H1 (cell line): Measurements from ENCODE around the gene WDR81. TPM values are rescaled to one million over a fixed set of nuclear protein-coding genes. Genes with fewer than 3 reads are reported as not detected.

Experiments used
- EP300 ChIP-seq, 2 experiments: IDR thresholded peaks; 1 replicate in 1 of 2; 2 replicates in 1 of 2; pipeline ENCODE4 v1.6.1; 2011 to 2012; ENCODE audit warnings: low read depth in 2 of 2, low read length in 2 of 2, mild to moderate bottlenecking in 2 of 2, borderline replicate concordance in 1 of 2, inconsistent platforms in 1 of 2, moderate library complexity in 1 of 2
- KDM1A ChIP-seq: fragments of 200-600, 300-600 bp; sonication (generic); IDR thresholded peaks from 2 replicates; pipeline ENCODE4 v1.7.1; 2016; ENCODE audit warnings: mild to moderate bottlenecking, low read length, borderline replicate concordance
- PHF8 ChIP-seq: fragments of 200-600 bp; sonication (generic); conservative IDR thresholded peaks from 2 replicates; pipeline ENCODE4 v1.7.1; 2012; ENCODE audit warnings: low read depth, mild to moderate bottlenecking, inconsistent platforms, low read length, moderate library complexity
- POLR2AphosphoS5 ChIP-seq: IDR thresholded peaks from 2 replicates; pipeline ENCODE4 v1.6.1; 2011; ENCODE audit warnings: low read depth, low read length
- polyA plus RNA-seq, 7 experiments: library from polyadenylated mRNA; depleted of rRNA in 3 of 7; stranded (reverse) in 5 of 7; unstranded in 2 of 7; fragments of >200 nt in 5 of 7; fragments of 200-250 nt in 2 of 7; gene quantifications; 1 replicate in 5 of 7; 2 replicates in 1 of 7; 4 replicates in 1 of 7; pipeline versions ENCODE4 v1.2.1 to v1.2.3, GENCODE V29; 2011 to 2013; ENCODE audit warnings: missing spikeins in 2 of 7, mixed read lengths in 2 of 7
- total RNA-seq: library from RNA; stranded (reverse); fragmentation: NEBNext Ultra II Directional; extraction: Animal tissue kit (Norgen Biotek cat#: 25700); gene quantifications from 2 replicates; pipeline ENCODE4 v1.2.1, GENCODE V29; 2021

WDR81 gene
- total and polyA plus RNA-seq, 2 of the 8 experiments (the other 6 are each of a cell fraction or from before 2014, with no cell fraction given), result 9.1 to 12.3 TPM

- no peak for TF ChIP-seq EP300 (IDR thresholded peaks at IDR 0.05; ENCODE audit: borderline replicate concordance in 1 of 2, low read depth in 2 of 2, low read length in 2 of 2)
- TF ChIP-seq KDM1A, result no peak
- no peak for TF ChIP-seq PHF8
- no peak for TF ChIP-seq POLR2AphosphoS5
These were observed 19.5 kb upstream of the WDR81 start (continued) for GRCh38 chr17:1705004-1705403.
